Body of pancreas (tissue), 4 donors: ENCODE measurements around the gene NDUFA6. TPM values are rescaled to one million over a fixed set of nuclear protein-coding genes. Genes with fewer than 3 reads are reported as not detected.

Experiments
- ATAC-seq: fragments of 150-250 bp; one replicate; pipeline ENCODE4 v1.9.1; 2016
- DNase-seq, 4 donors: peaks; one replicate each; pipeline ENCODE4 v3.0.0-alpha.2; 2019
- H3K27ac ChIP-seq, 4 donors: fragments of 200-600 bp; sonication (generic); 1 replicate in 3 of 4; 2 replicates in 1 of 4; pipeline versions ENCODE4 v1.5.1 to v1.6.1; 2016 to 2019; ENCODE audit warnings: mild to moderate bottlenecking in 1 of 4, mixed read lengths in 1 of 4, moderate library complexity in 1 of 4
- H3K27me3 ChIP-seq, 2 donors: fragments of 200-600 bp; sonication (generic); one replicate each; pipeline ENCODE4 v1.6.0; 2016; ENCODE audit warnings: mild to moderate bottlenecking in 1 of 2
- H3K36me3 ChIP-seq, 2 donors: fragments of 200-600 bp; sonication (generic); replicated peaks in 1 of 2; 2 replicates each; pipeline ENCODE4 v1.5.1; 2016; ENCODE audit warnings: low read depth in 2 of 2; ENCODE audit not compliant: insufficient read depth in 1 of 2
- H3K4me1 ChIP-seq: fragments of 200-600 bp; sonication (generic); one replicate; pipeline ENCODE4 v1.6.0; 2016
- H3K4me3 ChIP-seq, 2 donors: fragments of 200-600 bp; sonication (generic); 1 replicate in 1 of 2; 2 replicates in 1 of 2; pipeline ENCODE4 v1.5.1; 2016 to 2019
- H3K9me3 ChIP-seq, 3 donors: fragments of 200-600 bp; sonication (generic); 1 replicate in 2 of 3; 2 replicates in 1 of 3; pipeline ENCODE4 v1.5.1; 2016
- POLR2A ChIP-seq, 3 donors: fragments of 450-650 bp; IDR thresholded peaks; one replicate each; pipeline ENCODE4 v1.6.1; 2016; ENCODE audit warnings: antibody characterized with exemption in 3 of 3, mild to moderate bottlenecking in 2 of 3
- WGBS, 2 donors: methylation state at CpG; one replicate each; pipeline ENCODE4 v1.1.5; 2017; 5-methylcytosine and 5-hydroxymethylcytosine counted together
- intact Hi-C: fragments of 100-400 bp; cut with DNase I; formaldehyde crosslinking; loops from one replicate; pipeline ENCODE4 v1.15.1; 2023
- total RNA-seq, 2 donors: library from RNA; depleted of rRNA; stranded (reverse); fragments of >200 nt; gene quantifications; one replicate each; pipeline ENCODE4 v1.1.0, GENCODE V29; 2016
- TF ChIP-seq, protein P1 (sequence below), 7 experiments: fragments of 450-650 bp in 4 of 7; fragments of 200-600 bp in 3 of 7; sonication (generic) in 3 of 7; IDR thresholded peaks; one replicate each; pipeline ENCODE4 v1.5.1; 2016 to 2019; ENCODE audit warnings: antibody characterized with exemption in 7 of 7

NDUFA6 gene
- total RNA-seq, 2 donors from 2014 or later = 18.9 to 30.3 TPM

DNA sequence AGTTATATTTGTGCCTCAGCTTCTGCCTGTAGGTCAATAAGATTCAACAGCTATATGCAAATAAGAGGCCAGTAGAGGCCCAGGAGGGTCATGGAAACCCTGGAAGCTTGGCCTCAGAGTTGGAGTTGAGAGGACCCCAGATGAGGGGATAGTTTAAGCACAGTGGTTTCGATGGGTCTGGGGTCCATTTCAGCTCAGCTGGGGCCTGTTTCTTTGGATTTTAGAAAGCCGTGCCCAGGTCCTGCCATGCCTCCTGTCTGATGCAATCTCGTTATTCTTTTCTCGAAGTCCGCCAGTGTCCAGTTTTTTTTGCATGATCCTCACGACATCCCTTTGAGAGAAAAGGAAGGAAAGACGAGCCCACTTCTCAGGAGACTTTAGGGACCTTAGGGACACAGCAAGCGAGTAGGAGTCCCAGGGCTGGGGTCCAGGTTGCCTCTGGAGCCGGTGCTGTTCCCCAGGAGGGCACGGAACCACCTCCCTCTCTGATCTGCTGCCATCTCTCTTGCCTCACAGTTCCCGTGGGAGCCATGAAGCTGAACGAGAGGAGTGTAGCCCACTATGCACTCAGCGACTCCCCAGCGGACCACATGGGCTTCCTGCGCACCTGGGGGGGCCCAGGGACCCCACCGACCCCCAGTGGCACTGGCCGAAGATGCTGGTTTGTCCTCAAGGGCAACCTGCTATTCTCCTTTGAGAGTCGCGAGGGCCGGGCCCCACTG lies 13.6 kb downstream of the NDUFA6 start:
- Histone ChIP-seq H3K27me3 (no peaks in the 10 kb centered on the region), H3K9me3 (no peaks in the 10 kb centered on the region), H3K4me3 (no peak overlapping the region), H3K36me3 (no peaks in the 10 kb centered on the region), H3K27ac (peak overlapping the region in 2 of 4 donors; percentile 97 to 99), H3K4me1 (peaks cover 57% of the 10 kb centered on the region)
- no peak for TF ChIP-seq POLR2A (IDR thresholded peaks at IDR 0.05)
- TF ChIP-seq, protein P1, sequence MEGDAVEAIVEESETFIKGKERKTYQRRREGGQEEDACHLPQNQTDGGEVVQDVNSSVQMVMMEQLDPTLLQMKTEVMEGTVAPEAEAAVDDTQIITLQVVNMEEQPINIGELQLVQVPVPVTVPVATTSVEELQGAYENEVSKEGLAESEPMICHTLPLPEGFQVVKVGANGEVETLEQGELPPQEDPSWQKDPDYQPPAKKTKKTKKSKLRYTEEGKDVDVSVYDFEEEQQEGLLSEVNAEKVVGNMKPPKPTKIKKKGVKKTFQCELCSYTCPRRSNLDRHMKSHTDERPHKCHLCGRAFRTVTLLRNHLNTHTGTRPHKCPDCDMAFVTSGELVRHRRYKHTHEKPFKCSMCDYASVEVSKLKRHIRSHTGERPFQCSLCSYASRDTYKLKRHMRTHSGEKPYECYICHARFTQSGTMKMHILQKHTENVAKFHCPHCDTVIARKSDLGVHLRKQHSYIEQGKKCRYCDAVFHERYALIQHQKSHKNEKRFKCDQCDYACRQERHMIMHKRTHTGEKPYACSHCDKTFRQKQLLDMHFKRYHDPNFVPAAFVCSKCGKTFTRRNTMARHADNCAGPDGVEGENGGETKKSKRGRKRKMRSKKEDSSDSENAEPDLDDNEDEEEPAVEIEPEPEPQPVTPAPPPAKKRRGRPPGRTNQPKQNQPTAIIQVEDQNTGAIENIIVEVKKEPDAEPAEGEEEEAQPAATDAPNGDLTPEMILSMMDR (IDR thresholded peaks at IDR 0.05) = no peak
- ATAC-seq (no peak), DNase-seq (no peak)
- 88 to 89% methylated on average over 13 to 20 of the region's 20 CpGs for WGBS, 2 donors
- intact Hi-C loops = no loop called here

DNA sequence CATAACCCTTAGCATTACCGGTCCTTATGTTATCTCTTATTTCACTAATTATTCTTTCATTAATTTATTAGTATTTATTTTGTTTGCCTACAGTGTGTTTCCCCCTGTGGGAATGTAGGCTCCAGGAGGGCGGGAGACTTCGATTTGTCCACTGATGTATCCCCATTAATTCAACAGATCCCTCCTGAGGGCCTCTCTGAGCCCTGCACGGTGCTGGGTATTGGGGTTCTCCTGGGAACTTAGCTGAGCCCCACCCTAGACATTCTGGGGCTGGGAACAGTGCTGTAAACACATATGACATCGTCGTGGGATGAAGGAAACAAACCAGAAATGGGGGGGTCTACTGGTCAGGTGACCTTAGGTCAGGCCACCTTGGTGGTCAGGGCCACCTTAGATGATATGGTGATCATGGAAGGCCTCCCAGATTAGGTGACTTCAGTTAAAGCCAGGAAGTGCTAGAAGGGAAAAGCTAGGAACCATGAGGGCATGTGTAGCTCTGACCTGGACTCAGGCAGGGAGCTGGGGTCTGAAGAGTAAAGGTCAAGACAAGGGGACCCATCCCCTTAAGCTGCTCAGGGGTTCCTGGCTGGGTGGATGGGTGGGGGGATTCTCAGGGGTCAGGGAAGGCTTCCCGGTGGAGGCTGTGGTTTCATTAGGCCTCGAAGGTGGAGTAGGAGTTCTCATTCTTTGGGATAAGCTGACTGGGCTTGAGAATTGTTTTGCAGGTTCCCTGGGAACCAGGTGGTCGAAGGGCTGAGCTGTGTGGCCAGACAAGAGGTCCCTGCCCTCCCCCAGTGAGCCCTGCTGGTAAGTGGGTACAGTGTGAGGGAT lies 15.5 kb downstream of the NDUFA6 start:
- intact Hi-C loops = no loop called here
- 47 to 54% methylated on average over 8 to 9 of the region's 9 CpGs for WGBS, 2 donors
- no peaks in the 10 kb centered on the region for H3K27me3 ChIP-seq
- peaks cover 54% of the 10 kb centered on the region for H3K4me1 ChIP-seq
- peak overlapping the region; percentile 1 to 92 (median 84) for H3K27ac ChIP-seq
- no peaks in the 10 kb centered on the region for H3K9me3 ChIP-seq
- H3K4me3 ChIP-seq = peak overlapping the region; percentile 39 to 43
- ATAC-seq = no peak
- H3K36me3 ChIP-seq = no peaks in the 10 kb centered on the region
- TF ChIP-seq, protein P1 (IDR thresholded peaks at IDR 0.05) = no peak
- no peak for TF ChIP-seq POLR2A (IDR thresholded peaks at IDR 0.05)
- no peak for DNase-seq

GRCh38 chr22:42074132-42074811 lies 16.3 kb downstream of the NDUFA6 start, which contains the start of gene PHETA2:
PHETA2 (plus strand) TSS chr22:42074248; CDS start chr22:42077294, 3,046 bp downstream.
- no peaks in the 10 kb centered on the region for H3K36me3 ChIP-seq
- peaks cover 59% of the 10 kb centered on the region for H3K4me1 ChIP-seq
- peak; percentile 22 to 71 (median 59) for TF ChIP-seq POLR2A (IDR thresholded peaks at IDR 0.05)
- TF ChIP-seq, protein P1 (IDR thresholded peaks at IDR 0.05) = peak in 6 of 7 experiments; percentile 25 to 47 (median 40)
- no peaks in the 10 kb centered on the region for H3K9me3 ChIP-seq
- 0% methylated on average over 16 to 50 of the region's 55 CpGs for WGBS, 2 donors
- H3K4me3 ChIP-seq = peak within 1 kb of the TSS; percentile 39 to 43
- intact Hi-C loops = no loop called here
- H3K27ac ChIP-seq = peak within 1 kb of the TSS; percentile 82 to 92 (median 84)
- ATAC-seq = peak; percentile 10
- H3K27me3 ChIP-seq = no peaks in the 10 kb centered on the region
- DNase-seq = peak; percentile 58 to 72 (median 62)

DNA sequence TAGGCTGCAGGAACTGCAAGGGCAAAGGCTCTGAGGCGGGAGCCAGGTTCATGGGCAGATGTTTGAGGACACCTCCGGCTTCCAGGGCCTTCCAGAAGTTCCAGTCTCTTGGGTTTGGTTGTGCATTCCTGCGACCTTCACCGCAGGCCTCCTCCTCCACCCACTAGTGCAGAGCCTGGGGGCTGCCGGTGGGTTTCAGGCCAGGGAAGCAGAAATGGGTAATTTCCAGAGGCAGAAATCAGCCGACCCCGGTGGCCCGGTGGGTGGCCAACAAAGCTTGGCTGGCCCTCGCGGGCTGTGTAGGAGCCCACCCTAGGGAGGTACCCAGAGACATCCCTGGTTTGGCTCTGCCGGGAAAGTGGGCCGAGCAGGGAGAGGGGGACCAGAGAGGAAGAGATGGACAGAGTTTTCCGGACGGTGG lies 16.9 kb downstream of the NDUFA6 start:
- Histone ChIP-seq H3K4me1 (peaks cover 53% of the 10 kb centered on the region), H3K4me3 (no peak overlapping the region), H3K9me3 (no peaks in the 10 kb centered on the region), H3K27ac (peak overlapping the region; percentile 82 to 92 (median 84)), H3K36me3 (no peaks in the 10 kb centered on the region), H3K27me3 (no peaks in the 10 kb centered on the region)
- WGBS, 2 donors = 60 to 85% methylated on average over 12 to 14 of the region's 14 CpGs
- no peak for ATAC-seq
- TF ChIP-seq, protein P1 (IDR thresholded peaks at IDR 0.05) = no peak
- TF ChIP-seq POLR2A (IDR thresholded peaks at IDR 0.05) = no peak
- intact Hi-C loops = no loop called here
- no peak for DNase-seq
